Gastroesophageal sphincter (tissue), 3 donors: ENCODE data around the gene EPG5.

Experiments
- EP300 ChIP-seq: sonication (generic); formaldehyde crosslinking; IDR thresholded peaks from one replicate; pipeline ENCODE4 v1.6.1; 2017; ENCODE audit warnings: antibody characterized with exemption, mild to moderate bottlenecking
- POLR2AphosphoS5 ChIP-seq: sonication (generic); formaldehyde crosslinking; IDR thresholded peaks from one replicate; pipeline ENCODE4 v1.6.1; 2017; ENCODE audit warnings: antibody characterized with exemption
- TF ChIP-seq, protein P1 (sequence below), 4 experiments: fragments of 200-600 bp in 2 of 4; fragments of 450-650 bp in 2 of 4; sonication (generic) in 1 of 4; IDR thresholded peaks; one replicate each; pipeline ENCODE4 v1.5.1; 2017 to 2019; ENCODE audit warnings: antibody characterized with exemption in 4 of 4, mild to moderate bottlenecking in 2 of 4, moderate library complexity in 2 of 4

DNA sequence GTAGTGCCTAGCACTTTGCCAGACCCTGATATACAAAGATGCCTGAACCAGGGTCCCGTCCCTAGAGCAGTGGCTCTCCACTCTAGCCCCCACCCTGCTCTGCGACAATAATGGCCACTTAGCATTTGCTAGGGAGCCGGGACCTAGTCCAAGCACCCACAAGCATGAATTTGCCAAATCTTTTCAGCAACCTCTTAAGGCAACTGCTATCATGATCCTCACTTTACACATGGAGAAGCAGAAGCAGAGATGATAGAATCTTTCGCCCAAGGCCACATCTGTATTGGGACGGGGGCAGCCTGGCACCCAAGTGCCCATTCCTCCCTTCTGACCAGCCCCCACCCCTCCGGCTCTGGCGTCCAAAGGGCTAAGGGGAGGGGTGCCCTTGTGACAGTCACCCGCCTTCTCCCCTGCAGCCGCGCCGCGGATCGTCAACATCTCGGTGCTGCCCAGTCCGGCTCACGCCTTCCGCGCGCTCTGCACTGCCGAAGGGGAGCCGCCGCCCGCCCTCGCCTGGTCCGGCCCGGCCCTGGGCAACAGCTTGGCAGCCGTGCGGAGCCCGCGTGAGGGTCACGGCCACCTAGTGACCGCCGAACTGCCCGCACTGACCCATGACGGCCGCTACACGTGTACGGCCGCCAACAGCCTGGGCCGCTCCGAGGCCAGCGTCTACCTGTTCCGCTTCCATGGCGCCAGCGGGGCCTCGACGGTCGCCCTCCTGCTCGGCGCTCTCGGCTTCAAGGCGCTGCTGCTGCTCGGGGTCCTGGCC, 128.6 kb downstream of the EPG5 start:
- TF ChIP-seq POLR2AphosphoS5 (no peak), EP300 (no peak)
- TF ChIP-seq, protein P1, sequence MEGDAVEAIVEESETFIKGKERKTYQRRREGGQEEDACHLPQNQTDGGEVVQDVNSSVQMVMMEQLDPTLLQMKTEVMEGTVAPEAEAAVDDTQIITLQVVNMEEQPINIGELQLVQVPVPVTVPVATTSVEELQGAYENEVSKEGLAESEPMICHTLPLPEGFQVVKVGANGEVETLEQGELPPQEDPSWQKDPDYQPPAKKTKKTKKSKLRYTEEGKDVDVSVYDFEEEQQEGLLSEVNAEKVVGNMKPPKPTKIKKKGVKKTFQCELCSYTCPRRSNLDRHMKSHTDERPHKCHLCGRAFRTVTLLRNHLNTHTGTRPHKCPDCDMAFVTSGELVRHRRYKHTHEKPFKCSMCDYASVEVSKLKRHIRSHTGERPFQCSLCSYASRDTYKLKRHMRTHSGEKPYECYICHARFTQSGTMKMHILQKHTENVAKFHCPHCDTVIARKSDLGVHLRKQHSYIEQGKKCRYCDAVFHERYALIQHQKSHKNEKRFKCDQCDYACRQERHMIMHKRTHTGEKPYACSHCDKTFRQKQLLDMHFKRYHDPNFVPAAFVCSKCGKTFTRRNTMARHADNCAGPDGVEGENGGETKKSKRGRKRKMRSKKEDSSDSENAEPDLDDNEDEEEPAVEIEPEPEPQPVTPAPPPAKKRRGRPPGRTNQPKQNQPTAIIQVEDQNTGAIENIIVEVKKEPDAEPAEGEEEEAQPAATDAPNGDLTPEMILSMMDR (IDR thresholded peaks at IDR 0.05), result no peak
